ENCODE results near the gene ANKRA2.

Gene ANKRA2

DNA sequence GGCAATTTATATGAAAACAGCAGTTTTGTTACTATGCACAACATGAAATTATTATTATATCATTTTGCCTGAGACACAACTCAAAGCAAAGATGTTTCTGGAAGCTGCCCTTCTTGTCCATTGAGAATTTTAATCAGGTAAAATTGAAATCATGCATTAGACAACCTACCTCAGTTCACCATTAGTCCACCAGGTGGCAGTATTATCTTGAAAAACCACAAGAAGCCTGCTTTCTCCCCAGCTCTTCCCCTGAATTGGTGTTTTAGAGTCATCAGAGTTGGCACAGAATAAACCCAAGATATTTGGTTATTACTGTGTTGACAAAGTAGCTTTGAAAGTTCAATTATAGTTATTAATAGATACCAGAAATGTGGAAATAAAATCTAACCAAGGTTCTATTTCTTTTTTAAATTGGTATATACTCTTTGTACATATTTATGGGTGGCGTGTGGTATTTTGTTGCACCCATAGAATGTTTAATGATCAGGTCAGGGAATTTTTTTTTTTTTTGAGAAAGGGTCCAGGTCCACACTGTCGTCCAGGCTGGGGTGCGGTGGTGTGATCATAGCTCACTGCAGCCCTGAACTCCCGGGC, 25.8 kb upstream of the ANKRA2 start:
- DNase-seq (ENCODE audit: low read depth in 1 of 2, low spot score in 1 of 2): peak; percentile 22 to 84
- TF ChIP-seq JUND (IDR thresholded peaks at IDR 0.05; ENCODE audit: low read depth): no peak
- in situ Hi-C loops (cut with HindIII; ENCODE audit: low pct_unique_long_range_greater_than_20kb, low sequenced_read_pairs): no loop called here

DNA sequence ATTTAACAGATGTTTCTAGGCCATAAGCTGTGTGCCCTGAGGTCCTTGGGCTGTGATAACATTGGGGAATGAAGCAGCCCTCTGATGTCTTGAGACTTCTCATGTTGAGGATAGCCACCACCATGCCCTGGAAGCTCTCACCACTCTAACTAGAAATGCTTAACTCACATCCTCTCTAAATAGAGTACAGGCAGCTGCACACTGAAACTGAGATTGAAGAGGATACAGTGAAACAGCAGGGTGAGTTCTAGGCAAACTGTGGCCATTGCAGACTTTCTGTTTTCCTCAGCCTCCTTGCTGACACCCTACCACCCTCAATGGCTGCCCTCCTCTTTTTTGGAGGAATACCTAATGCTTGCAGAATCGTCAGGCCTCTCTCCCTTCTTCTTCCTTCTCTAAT, 22.5 kb upstream of the ANKRA2 start:
- in situ Hi-C loops (cut with HindIII; ENCODE audit: low pct_unique_long_range_greater_than_20kb, low sequenced_read_pairs): no loop called here
- no peak for TF ChIP-seq JUND (IDR thresholded peaks at IDR 0.05; ENCODE audit: low read depth)
- no peak for DNase-seq (ENCODE audit: low read depth in 1 of 2, low spot score in 1 of 2)

DNA sequence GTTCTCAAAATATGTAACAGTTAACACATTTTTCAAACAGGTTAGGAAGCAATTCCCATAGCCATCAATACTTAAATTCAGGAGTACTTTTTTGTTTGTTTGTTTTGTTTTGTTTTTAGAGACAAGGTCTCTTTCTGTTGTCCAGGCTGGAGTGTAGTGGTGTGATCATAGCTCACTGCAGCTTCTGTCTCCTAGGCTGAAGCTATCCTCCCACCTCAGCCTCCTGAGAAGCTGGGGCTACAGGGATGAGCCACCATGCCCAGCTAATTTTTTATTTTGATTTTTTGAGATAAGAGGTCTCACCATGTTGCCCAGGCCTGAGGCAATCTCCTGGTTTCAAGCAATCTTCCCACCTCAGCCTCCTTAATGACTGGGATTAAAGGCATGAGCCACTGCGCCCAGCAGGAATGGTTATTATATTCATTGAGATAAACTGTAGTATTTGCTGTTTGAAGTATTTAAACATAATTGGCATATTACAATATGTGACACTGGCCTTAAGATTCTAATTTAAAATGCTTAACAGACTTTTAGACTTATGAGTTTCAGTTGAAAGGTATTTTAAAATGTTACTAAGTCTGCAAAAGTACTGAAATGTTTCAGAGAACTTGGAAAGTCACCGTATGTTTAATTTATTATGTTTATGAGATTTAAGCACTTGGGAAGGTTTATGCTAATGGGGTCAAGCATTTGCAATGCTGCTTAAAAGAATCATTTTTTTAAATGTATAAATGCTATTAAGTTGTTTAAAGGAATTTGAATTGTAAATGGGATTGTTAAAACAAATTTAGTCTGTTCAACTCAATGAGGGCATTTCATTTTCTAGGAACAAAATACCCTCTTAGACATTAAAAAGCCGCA, 17.1 kb upstream of the ANKRA2 start:
- no peak for TF ChIP-seq JUND (IDR thresholded peaks at IDR 0.05; ENCODE audit: low read depth)
- DNase-seq (ENCODE audit: low read depth in 1 of 2, low spot score in 1 of 2): no peak
- in situ Hi-C loops (cut with HindIII; ENCODE audit: low pct_unique_long_range_greater_than_20kb, low sequenced_read_pairs): no loop called here

DNA sequence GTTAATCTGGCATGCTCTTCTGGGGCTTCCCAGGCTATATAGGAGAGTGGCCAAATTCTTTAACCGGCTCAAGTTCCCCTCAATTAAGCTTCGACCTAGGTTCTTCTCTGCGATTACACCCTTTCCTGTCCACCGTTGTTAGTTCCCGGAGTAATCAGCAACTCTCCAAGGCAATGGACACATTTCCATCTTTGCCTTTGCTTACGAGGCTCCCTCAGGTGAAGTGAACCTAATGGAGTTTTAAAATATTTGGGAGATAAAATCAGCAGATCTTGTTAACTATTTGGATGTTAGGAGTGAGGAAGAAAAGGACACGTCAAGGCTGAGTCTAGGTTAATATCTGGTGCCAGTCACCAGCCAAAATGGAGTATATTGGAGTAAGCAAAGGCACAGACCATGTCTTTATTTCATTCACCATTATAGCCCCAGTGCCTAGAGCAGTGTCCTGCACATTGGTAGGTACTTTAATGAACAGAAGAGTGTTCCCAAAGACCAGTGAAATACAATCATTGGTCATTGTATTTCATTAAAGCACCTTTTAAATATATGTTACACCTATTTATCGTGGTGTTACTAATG, 619 bp upstream of the ANKRA2 start:
- DNase-seq (ENCODE audit: low read depth in 1 of 2, low spot score in 1 of 2): no peak
- TF ChIP-seq JUND (IDR thresholded peaks at IDR 0.05; ENCODE audit: low read depth): no peak
- in situ Hi-C loops (cut with HindIII; ENCODE audit: low pct_unique_long_range_greater_than_20kb, low sequenced_read_pairs): no loop called here

DNA sequence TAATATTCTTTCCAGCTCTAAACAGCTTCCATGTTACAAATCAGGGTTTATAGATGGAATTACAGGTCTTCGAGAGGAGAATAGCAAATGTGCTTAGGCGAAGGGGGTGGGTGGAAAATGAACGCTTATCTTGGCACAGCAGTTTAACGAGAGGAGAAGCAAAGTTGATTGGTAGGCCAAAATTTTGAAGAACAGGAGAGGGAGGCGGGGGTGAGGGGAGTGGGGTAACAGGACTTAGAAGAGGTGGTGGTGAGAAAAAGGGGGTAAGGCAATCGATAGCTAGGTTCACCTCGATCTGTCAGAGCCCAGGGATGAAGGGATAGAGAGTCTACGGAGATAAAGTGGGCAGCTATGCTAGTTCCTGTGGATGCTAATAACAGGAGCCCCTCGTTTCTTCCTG, 764 bp downstream of the ANKRA2 start:
- in situ Hi-C loops (cut with HindIII; ENCODE audit: low pct_unique_long_range_greater_than_20kb, low sequenced_read_pairs): no loop called here
- DNase-seq (ENCODE audit: low read depth in 1 of 2, low spot score in 1 of 2): no peak
- no peak for TF ChIP-seq JUND (IDR thresholded peaks at IDR 0.05; ENCODE audit: low read depth)

DNA sequence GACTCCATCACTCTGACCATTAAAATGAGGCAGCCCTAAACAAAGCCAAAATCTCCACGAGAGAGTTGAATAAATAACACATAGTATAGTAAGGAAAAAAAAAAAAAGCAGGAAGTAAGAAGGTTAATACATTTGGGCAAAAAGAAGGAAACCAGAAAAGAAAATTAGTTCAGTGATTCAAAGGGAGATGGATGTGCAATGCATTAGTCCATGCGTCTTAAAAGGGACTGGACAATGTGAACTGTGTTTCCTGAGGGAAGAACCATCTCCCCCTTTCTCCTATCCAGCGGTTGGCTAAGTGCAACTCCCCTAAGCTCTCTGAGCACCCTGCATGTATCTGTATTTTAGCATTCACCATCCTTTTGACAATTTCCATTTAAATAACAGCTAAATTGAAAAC, 1.4 kb downstream of the ANKRA2 start:
- in situ Hi-C loops (cut with HindIII; ENCODE audit: low pct_unique_long_range_greater_than_20kb, low sequenced_read_pairs): no loop called here
- no peak for DNase-seq (ENCODE audit: low read depth in 1 of 2, low spot score in 1 of 2)
- TF ChIP-seq JUND (IDR thresholded peaks at IDR 0.05; ENCODE audit: low read depth): no peak

DNA sequence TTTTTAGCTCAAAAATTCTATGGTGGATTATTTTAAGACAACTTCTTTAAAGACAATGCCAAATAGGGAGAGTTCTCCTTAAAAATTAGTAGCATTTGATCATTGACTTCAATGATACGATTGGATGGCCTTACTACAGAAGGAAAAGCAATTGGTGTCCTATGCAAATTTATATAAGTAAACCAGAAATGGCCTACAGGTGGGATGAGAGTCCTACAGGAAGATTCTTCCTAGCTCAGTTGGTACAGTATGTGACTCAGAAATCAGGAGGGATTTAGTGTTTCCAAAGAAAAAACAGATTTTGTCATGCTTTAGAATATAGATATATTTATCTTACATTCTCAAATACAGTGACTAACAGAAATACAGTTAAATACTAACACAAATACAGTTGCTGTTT, 6.5 kb downstream of the ANKRA2 start:
- DNase-seq (ENCODE audit: low read depth in 1 of 2, low spot score in 1 of 2): peak in 1 of 2 experiments; percentile 26
- TF ChIP-seq JUND (IDR thresholded peaks at IDR 0.05; ENCODE audit: low read depth): no peak
- in situ Hi-C loops (cut with HindIII; ENCODE audit: low pct_unique_long_range_greater_than_20kb, low sequenced_read_pairs): no loop called here

DNA sequence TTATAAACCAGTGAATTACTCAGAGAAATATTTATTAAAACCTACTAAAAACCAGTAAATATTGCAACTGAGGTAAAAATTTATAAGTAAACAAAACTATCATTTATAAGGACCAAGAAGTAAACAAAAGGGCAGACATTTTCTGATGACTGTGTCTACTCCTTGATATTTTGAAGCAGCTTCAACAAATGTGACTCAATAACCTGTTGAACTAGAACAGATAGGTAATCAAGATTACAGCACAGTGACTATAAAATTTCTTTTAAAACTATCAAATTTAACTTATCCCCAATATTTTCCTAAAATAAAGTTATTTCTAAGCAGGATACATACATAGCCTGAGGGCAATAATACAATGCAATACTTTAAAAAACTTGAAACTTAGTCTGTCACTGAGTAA, 12.8 kb downstream of the ANKRA2 start:
- no peak for DNase-seq (ENCODE audit: low read depth in 1 of 2, low spot score in 1 of 2)
- in situ Hi-C loops (cut with HindIII; ENCODE audit: low pct_unique_long_range_greater_than_20kb, low sequenced_read_pairs): no loop called here

DNA sequence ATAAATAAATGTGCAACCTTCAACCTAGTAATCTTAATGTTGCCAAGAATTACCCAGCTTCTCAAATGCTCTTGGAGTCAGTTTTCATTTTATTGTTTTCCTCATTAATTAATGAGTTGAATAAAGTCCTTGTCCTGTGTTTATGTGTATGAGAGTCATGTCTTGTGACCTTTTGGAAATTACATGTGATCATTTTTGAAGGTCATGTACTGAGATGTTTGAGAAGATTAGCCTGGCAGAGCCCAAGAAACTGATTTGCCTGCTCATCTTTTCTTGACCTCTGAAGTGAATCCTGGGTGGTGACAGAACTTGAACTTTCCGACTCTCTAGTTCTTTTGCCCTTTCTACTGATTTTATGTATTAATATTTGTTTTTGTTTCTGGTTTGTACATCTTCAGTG, 15.4 kb downstream of the ANKRA2 start:
- TF ChIP-seq JUND (IDR thresholded peaks at IDR 0.05; ENCODE audit: low read depth): no peak
- DNase-seq (ENCODE audit: low read depth in 1 of 2, low spot score in 1 of 2): no peak
- in situ Hi-C loops (cut with HindIII; ENCODE audit: low pct_unique_long_range_greater_than_20kb, low sequenced_read_pairs): no loop called here

More for the DNA sequence above, 12.8 kb downstream of the ANKRA2 start:
- TF ChIP-seq JUND (IDR thresholded peaks at IDR 0.05; ENCODE audit: low read depth): no peak

DNA sequence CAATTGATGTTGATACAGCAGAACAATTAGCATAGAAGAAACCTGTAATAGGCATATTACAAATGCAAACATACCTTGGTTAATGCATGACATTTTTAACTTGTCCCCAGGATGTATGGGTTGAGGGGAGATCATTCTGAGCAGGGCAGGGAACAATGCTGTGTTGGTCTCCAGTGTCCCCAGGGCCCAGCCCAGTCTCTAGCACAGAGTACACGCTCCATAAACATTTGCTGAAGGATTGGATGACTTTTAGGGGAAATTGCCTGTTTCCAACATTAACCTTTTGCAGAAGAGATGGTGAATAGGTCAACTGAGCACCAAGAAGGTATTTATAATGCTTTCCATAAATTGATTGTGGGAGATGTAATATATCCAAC, 20.0 kb downstream of the ANKRA2 start:
- DNase-seq (ENCODE audit: low read depth in 1 of 2, low spot score in 1 of 2): no peak
- in situ Hi-C loops (cut with HindIII; ENCODE audit: low pct_unique_long_range_greater_than_20kb, low sequenced_read_pairs): no loop called here

DNA sequence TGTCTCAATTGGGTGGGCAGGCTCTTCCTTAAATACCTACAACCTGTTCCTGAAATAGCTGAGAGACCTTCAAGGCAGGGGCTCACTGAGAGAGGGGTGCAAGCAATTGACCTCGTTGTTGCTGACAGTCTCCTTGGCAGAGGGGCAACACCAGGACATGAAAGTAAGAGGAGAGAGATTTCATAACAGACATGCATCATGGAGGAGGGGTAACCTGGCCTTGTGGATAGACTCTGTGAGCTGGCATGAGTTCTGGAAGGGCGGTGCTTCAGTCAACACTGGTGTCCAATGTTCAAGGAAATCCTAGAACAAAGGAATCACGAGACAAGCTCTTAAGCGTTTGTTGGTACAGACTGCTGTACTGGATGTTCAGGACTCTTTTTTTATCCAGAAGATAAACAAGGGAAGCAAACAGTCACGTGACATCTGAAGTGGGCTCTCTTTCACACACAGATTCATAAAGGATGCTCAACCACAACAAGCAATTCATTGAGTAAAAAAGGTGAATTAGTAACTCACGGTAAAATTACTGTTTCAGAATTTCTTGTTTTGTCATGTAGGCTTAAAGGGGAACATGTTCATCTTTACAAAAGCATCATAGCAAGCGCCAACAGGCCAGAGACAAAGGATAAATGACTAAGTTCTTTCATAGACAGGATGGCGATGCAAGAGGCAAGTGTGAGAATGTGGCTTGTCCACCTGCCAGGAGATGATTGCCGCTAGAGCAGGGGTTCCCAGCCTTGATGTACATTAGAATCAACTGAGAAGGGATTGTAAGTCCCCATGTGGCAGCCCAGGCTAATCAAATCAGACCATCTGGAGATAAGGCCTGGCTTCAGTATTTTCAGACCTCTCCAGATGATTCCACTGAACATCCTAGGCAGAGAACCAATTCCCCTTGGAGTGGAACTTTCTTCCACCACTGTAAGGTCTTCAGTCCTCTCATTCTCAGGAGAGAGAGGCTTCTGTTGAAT, 20.7 kb downstream of the ANKRA2 start:
- in situ Hi-C loops (cut with HindIII; ENCODE audit: low pct_unique_long_range_greater_than_20kb, low sequenced_read_pairs): no loop called here
- peak in 1 of 2 experiments; percentile 64 for DNase-seq (ENCODE audit: low read depth in 1 of 2, low spot score in 1 of 2)
- TF ChIP-seq JUND (IDR thresholded peaks at IDR 0.05; ENCODE audit: low read depth): no peak

More for the DNA sequence above, 20.0 kb downstream of the ANKRA2 start:
- TF ChIP-seq JUND (IDR thresholded peaks at IDR 0.05; ENCODE audit: low read depth): no peak

DNA sequence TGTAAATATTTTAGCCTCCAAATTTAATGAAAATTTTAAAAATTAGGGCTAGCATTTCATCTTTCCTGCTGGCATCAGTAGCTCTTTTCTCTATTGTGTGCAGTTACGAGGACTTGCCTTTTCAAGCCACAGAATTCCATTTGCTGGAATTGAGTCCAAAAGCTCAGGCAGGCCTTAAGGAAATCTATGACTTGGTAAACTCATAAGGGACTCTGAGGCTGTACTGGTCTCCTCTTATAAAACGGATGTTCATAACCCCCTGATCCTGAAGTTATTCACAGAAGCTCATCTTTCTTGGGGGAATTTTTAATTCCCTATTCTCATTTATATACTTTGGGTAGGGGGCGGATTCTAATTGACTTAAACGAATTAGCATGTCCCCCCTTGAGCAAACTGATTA, 23.4 kb downstream of the ANKRA2 start:
- no peak for TF ChIP-seq JUND (IDR thresholded peaks at IDR 0.05; ENCODE audit: low read depth)
- peak in 1 of 2 experiments; percentile 36 for DNase-seq (ENCODE audit: low read depth in 1 of 2, low spot score in 1 of 2)
- in situ Hi-C loops (cut with HindIII; ENCODE audit: low pct_unique_long_range_greater_than_20kb, low sequenced_read_pairs): no loop called here
